NCI-H2107 (cell line): ENCODE results near the gene FAM53A.
"Not testable (repeated sequence)": the region's sequence is repeated elsewhere in the genome, so short reads cannot be mapped to it uniquely, and the experiment has no call there.

Experiments used
- DNase-seq: peaks from one replicate; lab custom pipeline; 2025; lab: John Stamatoyannopoulos, UW

Gene FAM53A

GRCh38 chr4:1640716-1641503 lies 43.2 kb downstream of the FAM53A start:
- DNase-seq: not testable (repeated sequence)

GRCh38 chr4:1640190-1640589 lies 43.9 kb downstream of the FAM53A start:
- DNase-seq: no peak

- DNase-seq: no peak
Observed at GRCh38 chr4:1639299-1639868, 44.7 kb downstream of the FAM53A start.

- DNase-seq: no peak
Observed at GRCh38 chr4:1638873-1639272, 45.2 kb downstream of the FAM53A start.

GRCh38 chr4:1638272-1638598 lies 45.9 kb downstream of the FAM53A start:
- DNase-seq: no peak

- DNase-seq: no peak
Observed at GRCh38 chr4:1637580-1638271, 46.4 kb downstream of the FAM53A start.

- DNase-seq: no peak
Observed at GRCh38 chr4:1636490-1637211, 47.5 kb downstream of the FAM53A start.

GRCh38 chr4:1635464-1635863 lies 48.6 kb downstream of the FAM53A start:
- no peak for DNase-seq

- DNase-seq: no peak
Observed at GRCh38 chr4:1633993-1634392, 50.1 kb downstream of the FAM53A start.

- no peak for DNase-seq
Observed at GRCh38 chr4:1632109-1633104, 51.7 kb downstream of the FAM53A start.

GRCh38 chr4:1631136-1631535 lies 53.0 kb downstream of the FAM53A start:
- DNase-seq: no peak

- no peak for DNase-seq
Observed at GRCh38 chr4:1630266-1630665, 53.8 kb downstream of the FAM53A start.

GRCh38 chr4:1629699-1630083 lies 54.4 kb downstream of the FAM53A start:
- DNase-seq: no peak

- DNase-seq: no peak
Observed at GRCh38 chr4:1628892-1629698, 55.0 kb downstream of the FAM53A start.

GRCh38 chr4:1627417-1628313 lies 56.4 kb downstream of the FAM53A start:
- no peak for DNase-seq

GRCh38 chr4:1626941-1627340 lies 57.2 kb downstream of the FAM53A start:
- no peak for DNase-seq

GRCh38 chr4:1626151-1626550 lies 58.0 kb downstream of the FAM53A start:
- DNase-seq: no peak

GRCh38 chr4:1625600-1626138 lies 58.4 kb downstream of the FAM53A start:
- DNase-seq: no peak

GRCh38 chr4:1624519-1624910 lies 59.6 kb downstream of the FAM53A start:
- DNase-seq: no peak
